Activated T-cell treated with anti-CD3 and anti-CD28 coated beads, Interleukin-2, amount 50 U/mL, for 24 hours (primary cell): ENCODE data around the gene IRGC.
A peak's percentile ranks its signal among the peaks of the same experiment; 100 is the strongest.

Experiments used
- DNase-seq: peaks from one replicate; pipeline ENCODE4 v3.0.0-alpha.2; 2020
- H3K27ac Mint-ChIP-seq: 2 replicates; pipeline ENCODE4 v1.8.0; 2020; ENCODE audit warnings: mild to moderate bottlenecking, mixed read lengths
- H3K27me3 Mint-ChIP-seq: 2 replicates; pipeline ENCODE4 v1.8.0; 2020; ENCODE audit warnings: mixed read lengths
- H3K36me3 Mint-ChIP-seq: 2 replicates; pipeline ENCODE4 v1.8.0; 2020; ENCODE audit warnings: low read depth, mixed read lengths
- H3K4me1 Mint-ChIP-seq: 2 replicates; pipeline ENCODE4 v1.8.0; 2020; ENCODE audit warnings: low read depth, mixed read lengths
- H3K4me3 Mint-ChIP-seq: 2 replicates; pipeline ENCODE4 v1.8.0; 2020; ENCODE audit warnings: mild to moderate bottlenecking, moderate library complexity, mixed read lengths
- H3K9me3 Mint-ChIP-seq: 2 replicates; pipeline ENCODE4 v1.8.0; 2020; ENCODE audit warnings: mixed read lengths

Gene IRGC

DNA sequence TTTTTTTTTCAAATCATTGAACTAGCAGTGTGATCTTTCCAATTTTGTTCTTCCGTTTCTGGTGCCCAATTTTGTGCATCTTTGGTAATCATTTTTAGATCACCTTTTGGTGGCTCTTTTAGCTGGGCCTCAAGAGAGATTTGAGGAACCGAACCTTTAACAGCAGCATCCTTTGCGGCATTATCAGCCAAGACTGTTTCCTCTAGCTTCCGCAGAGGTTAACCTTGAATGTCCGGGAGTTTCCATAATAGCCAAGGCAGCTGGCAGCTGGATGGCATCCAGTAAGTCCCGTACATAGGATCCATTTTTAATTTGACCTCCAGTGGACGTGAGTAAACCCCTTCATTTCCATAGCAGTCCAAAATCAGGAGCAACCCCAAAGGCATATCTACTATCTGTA, 9.6 kb downstream of the IRGC start:
- peaks cover 2% of the 10 kb centered on the region for H3K4me1 Mint-ChIP-seq
- H3K27ac Mint-ChIP-seq, result no peak overlapping the region
- peaks cover 3% of the 10 kb centered on the region for H3K27me3 Mint-ChIP-seq
- H3K4me3 Mint-ChIP-seq, result no peak overlapping the region
- DNase-seq, result no peak
- H3K36me3 Mint-ChIP-seq, result peaks cover 27% of the 10 kb centered on the region
- H3K9me3 Mint-ChIP-seq, result no peaks in the 10 kb centered on the region

DNA sequence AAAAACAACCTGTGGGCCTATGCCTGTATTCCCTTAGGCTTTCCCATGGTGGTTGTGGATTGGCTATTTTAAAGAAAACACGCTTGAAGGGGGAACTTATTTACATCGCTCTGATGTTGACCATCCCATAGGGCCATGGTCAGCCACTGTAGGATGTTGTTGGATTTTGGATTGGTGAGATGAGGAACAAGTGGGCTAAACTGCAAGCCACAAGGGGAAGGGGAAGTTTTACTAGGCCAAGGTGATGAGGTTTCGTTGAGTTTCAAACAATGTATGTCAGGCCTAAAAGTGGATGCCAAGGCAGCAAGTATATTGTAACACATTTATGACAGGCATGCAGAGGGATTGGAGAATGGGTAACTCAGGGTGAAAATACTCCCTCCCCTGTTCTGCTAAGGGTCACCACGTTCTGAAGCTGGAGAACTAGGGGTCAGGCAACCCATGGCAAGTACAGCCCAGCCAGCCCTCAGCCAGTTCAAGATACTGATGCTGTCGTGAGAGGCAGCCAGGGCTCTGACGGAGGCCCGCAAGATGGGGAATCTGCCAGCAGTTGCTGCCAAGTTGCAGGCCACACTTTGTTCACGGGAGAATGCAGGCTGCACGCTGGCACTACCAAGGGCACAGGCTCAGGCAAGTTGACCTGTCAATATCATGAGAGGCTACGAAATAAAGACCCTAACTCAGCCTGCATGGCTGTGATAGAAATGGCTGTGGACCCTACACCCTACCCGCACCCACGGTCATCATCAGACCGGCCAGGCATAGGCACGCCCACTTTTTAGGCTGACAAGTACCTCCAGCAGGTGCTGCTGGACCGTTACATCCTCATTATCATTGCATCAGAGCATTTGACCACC, 11.1 kb downstream of the IRGC start:
- Mint-ChIP-seq H3K4me1 (no peaks in the 10 kb centered on the region), H3K9me3 (no peaks in the 10 kb centered on the region), H3K36me3 (peaks cover 41% of the 10 kb centered on the region), H3K27ac (no peak overlapping the region), H3K27me3 (no peaks in the 10 kb centered on the region), H3K4me3 (no peak overlapping the region)
- DNase-seq, result no peak

DNA sequence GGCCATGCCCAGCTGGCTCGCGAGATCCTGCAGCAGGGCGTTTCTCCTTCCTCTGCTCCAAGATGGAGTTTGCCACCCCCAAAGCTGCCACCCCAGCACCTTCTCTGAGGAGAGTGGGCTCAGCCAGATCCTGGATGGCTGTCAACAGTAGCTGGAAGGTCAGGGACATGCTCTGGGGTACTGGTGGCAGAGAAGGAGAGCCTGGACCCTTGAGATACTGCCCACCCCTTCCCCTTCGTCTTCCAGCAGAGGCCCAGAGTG, 11.6 kb downstream of the IRGC start:
- no peak overlapping the region for H3K4me3 Mint-ChIP-seq
- no peaks in the 10 kb centered on the region for H3K27me3 Mint-ChIP-seq
- H3K27ac Mint-ChIP-seq, result no peak overlapping the region
- no peak for DNase-seq
- H3K36me3 Mint-ChIP-seq, result peaks cover 47% of the 10 kb centered on the region
- no peaks in the 10 kb centered on the region for H3K4me1 Mint-ChIP-seq
- H3K9me3 Mint-ChIP-seq, result no peaks in the 10 kb centered on the region

DNA sequence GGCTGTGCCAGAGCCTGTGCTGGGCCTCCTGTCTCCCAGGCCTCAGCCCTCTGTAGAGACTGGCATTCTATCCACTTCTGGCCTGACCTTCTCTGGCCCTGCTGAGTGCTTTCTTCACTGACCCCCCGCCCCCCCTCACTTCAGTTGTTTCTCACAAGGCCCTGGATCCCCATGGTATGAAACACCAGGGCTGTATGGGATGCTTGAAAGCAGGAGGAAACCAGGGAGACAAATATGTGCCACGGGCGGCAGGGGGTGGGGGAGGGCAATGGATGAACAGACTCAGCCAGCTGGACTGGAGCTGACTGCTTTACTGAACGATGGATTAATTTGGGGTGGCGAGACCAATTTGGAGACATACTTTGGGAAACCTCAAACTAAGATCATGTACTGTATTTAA, 14.0 kb downstream of the IRGC start:
- no peaks in the 10 kb centered on the region for H3K9me3 Mint-ChIP-seq
- H3K36me3 Mint-ChIP-seq, result peaks cover 71% of the 10 kb centered on the region
- no peak overlapping the region for H3K4me3 Mint-ChIP-seq
- H3K4me1 Mint-ChIP-seq, result no peaks in the 10 kb centered on the region
- DNase-seq, result no peak
- no peaks in the 10 kb centered on the region for H3K27me3 Mint-ChIP-seq
- H3K27ac Mint-ChIP-seq, result peak overlapping the region; percentile 5

DNA sequence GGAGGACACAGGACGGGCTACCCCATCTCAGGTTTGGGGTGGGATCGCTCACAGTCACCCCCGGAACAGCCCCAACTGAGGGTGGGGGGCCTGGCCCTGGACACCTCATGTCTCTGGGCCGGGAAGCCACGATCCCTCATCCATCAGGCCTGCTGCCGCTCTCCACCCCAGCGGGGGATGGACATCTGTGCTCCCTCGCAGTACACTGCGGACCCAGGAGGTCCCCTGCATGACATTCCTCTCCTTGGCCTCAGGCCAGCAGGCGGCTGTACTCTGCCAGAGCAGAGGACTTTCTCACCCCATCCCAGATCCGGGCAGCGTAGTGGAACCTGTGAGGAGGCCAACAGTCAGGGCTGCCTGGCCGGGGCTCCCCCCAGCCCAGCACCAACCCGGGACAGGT, 15.5 kb downstream of the IRGC start:
- DNase-seq, result no peak
- Mint-ChIP-seq H3K36me3 (peaks cover 83% of the 10 kb centered on the region), H3K27ac (peak overlapping the region; percentile 42)

DNA sequence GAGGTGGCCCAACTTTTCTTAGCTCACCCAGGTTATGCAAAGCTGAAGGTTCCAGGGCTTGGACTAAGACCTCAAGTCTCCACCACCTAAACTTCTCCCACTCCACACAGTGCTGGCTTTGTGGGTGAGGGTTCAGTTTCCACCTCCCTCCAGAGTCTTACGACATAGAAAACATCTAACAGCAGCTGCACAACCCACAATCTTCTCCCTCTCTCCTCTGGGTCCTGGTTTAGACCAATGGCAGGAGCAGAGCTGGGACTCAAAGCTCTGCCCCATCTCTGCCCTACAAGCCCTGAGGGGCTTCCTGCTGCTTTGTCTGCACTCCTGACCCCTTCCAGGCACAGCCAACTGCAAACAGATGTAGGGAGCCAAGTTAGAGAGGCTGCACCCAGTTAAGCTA, 16.0 kb downstream of the IRGC start:
- Mint-ChIP-seq H3K36me3 (peaks cover 88% of the 10 kb centered on the region), H3K9me3 (no peaks in the 10 kb centered on the region), H3K27me3 (no peaks in the 10 kb centered on the region), H3K27ac (peak overlapping the region; percentile 42), H3K4me3 (no peak overlapping the region), H3K4me1 (no peaks in the 10 kb centered on the region)
- no peak for DNase-seq

More for the DNA sequence above, 15.5 kb downstream of the IRGC start:
- H3K4me3 Mint-ChIP-seq, result no peak overlapping the region
- H3K27me3 Mint-ChIP-seq, result no peaks in the 10 kb centered on the region
- no peaks in the 10 kb centered on the region for H3K9me3 Mint-ChIP-seq
- H3K4me1 Mint-ChIP-seq, result no peaks in the 10 kb centered on the region

DNA sequence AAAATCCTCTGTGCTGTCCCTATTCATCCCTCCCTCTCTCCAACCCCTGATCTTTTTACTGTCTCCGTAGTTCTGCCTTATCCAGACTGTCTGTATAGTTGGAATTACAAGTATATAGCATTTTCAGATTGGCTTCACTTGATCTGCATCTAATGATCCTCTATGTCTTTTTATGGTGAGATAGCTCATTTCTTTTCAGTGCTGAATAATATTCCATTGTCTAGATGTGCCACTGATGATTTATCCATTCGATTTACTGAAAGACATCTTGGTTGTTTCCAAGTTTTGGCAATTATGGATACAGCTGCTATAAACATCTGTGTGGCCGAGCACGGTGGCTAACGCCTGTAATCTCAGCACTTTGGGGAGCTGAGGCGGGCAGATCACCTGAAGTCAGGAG, 19.1 kb downstream of the IRGC start:
- H3K27ac Mint-ChIP-seq, result no peak overlapping the region

DNA sequence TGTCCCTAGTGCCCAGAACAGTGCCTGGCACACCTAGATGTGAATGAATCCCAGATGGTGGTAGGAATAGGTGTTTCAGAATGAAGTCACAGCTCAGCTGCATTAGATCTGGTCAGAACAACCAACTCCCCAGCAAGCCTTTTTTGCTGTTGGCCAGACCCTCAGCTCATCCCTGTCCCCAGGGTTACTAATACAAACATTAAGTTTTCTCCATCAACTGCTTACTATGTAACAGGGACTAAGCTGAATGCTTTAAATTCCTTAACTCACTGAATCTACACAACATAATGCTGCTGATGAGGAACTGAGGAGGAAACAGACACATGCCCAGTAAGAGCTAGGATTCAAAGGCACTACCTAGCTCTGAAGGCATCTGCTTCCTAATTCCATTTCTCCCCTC, 20.1 kb downstream of the IRGC start:
- peak overlapping the region; percentile 66 for H3K27ac Mint-ChIP-seq
- no peaks in the 10 kb centered on the region for H3K4me1 Mint-ChIP-seq
- no peaks in the 10 kb centered on the region for H3K27me3 Mint-ChIP-seq
- no peak overlapping the region for H3K4me3 Mint-ChIP-seq
- no peak for DNase-seq
- H3K9me3 Mint-ChIP-seq, result no peaks in the 10 kb centered on the region
- peaks cover 97% of the 10 kb centered on the region for H3K36me3 Mint-ChIP-seq

More for the DNA sequence above, 19.1 kb downstream of the IRGC start:
- no peaks in the 10 kb centered on the region for H3K4me1 Mint-ChIP-seq
- H3K27me3 Mint-ChIP-seq, result no peaks in the 10 kb centered on the region
- no peak overlapping the region for H3K4me3 Mint-ChIP-seq
- peaks cover 96% of the 10 kb centered on the region for H3K36me3 Mint-ChIP-seq
- no peak for DNase-seq
- H3K9me3 Mint-ChIP-seq, result no peaks in the 10 kb centered on the region

DNA sequence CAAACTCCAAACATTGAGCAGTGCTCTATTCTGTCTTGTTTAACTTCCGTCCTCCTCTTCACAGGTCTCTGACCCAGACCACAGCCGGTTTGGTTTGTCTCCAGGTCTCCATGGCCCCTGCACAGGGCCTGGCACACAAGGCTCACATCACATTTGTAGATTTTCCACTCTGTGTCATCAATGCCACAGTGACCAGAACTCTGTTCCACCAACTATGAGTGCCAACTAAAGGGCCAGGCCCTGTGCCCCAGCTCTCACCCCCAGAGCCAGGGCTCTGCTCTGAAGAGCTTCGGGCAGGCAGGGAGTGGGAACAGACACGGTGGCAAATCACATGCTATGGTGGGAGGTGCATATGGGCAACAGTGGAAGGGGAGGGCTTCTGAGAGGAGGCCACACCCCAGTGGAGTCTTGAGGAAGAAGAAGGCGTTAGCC, 22.9 kb downstream of the IRGC start:
- H3K4me3 Mint-ChIP-seq, result no peak overlapping the region
- H3K4me1 Mint-ChIP-seq, result no peaks in the 10 kb centered on the region
- H3K36me3 Mint-ChIP-seq, result peaks cover 97% of the 10 kb centered on the region
- no peaks in the 10 kb centered on the region for H3K27me3 Mint-ChIP-seq
- DNase-seq, result no peak
- peak overlapping the region; percentile 45 for H3K27ac Mint-ChIP-seq
- H3K9me3 Mint-ChIP-seq, result no peaks in the 10 kb centered on the region

DNA sequence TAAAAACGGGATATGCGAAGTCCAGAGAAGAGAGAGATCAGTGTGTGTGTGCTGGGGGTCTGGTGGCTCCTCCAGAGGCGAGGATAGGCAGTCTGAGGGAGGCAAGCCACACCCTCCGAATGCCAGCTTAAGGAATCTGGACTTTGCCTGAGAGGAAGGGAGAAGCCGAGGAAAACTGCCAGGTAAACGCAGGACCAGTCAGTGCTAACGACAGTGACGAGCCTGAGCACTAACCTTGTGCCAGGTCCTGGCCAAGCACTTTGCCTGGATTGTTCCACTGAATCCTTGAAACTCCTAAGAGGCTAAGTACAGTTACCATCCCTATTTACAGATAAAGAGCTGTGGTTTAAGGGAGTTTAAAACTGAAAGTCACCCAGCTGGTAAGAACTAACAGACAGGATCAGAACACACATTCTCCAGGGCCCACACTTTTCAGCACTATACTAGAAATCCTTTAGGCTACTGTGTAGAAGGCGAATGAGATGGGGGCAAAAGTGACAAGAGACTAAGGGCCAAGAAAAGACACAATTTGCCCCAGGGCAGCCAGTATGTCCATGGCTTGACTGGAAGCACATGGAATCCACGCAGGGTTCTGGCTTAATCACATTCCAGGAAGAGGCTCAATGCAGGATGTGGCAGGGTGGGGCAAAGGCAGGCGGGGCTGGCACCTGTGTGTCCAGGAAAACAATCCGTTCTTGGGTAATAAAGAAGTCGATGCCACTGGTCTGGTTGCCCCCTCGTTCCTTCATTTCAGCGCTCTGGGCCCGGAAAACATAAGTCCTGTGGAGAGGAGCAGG, 23.8 kb downstream of the IRGC start:
- H3K27me3 Mint-ChIP-seq, result no peaks in the 10 kb centered on the region
- no peak overlapping the region for H3K4me3 Mint-ChIP-seq
- H3K27ac Mint-ChIP-seq, result peak overlapping the region; percentile 13
- no peaks in the 10 kb centered on the region for H3K4me1 Mint-ChIP-seq
- no peak for DNase-seq
- H3K36me3 Mint-ChIP-seq, result peaks cover 97% of the 10 kb centered on the region
- H3K9me3 Mint-ChIP-seq, result no peaks in the 10 kb centered on the region

DNA sequence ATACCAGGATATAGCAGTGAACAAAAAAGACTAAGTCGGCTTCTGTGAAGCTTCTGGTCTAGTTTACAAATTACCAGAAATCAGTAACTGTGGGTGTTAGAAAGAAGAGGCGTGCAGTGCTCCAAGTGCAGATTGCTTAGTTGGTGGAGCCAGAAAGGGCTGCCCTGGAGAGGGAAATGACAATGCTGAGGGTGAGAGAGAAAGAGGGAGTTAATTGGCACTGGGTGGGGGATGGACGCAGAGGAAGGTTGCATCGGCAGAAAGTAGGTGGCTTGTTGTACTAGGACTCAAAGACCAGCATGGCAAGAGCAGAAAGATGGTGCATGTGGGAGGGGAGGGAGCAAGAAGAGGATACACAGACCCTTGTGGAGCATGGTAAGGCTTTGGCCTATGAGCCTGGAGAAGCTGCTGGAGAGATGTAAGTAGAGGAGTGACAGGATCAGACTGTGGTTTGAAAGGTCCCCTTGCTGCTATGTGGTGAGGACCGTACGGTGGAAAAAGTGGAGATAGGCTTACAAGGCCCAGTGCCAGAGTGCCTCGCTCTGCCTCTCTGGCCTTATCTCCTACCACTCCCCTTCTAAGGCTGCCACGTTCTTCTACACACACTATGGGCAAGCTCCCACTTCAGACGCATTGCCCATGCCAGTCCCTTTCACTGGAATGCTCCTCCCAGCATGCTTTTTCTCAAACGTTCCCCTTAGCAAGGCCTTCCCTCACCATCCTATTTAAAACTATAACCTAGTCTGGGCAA, 25.4 kb downstream of the IRGC start:
- H3K9me3 Mint-ChIP-seq, result no peaks in the 10 kb centered on the region
- H3K4me3 Mint-ChIP-seq, result no peak overlapping the region
- H3K4me1 Mint-ChIP-seq, result peaks cover 6% of the 10 kb centered on the region
- no peaks in the 10 kb centered on the region for H3K27me3 Mint-ChIP-seq
- H3K27ac Mint-ChIP-seq, result peak overlapping the region; percentile 27
- DNase-seq, result no peak
- peaks cover 98% of the 10 kb centered on the region for H3K36me3 Mint-ChIP-seq

DNA sequence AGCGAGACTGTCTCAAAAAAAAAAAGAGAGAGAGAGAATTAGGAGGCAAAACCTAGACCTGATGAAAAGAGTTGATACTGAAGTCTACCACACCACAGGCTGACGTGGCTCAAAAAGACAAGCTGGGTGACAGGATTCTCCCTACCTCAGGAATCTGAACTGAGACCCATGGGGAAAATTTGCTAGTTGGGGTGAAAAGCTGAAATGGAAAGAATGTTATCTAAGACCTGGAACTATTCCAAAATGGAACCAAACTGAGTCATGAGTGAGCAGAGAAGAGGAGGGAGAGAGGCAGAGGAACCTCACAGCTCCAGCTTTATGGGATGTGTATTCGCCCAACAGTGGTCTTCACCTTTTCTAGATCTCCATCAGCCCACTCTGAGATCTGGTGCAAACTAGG, 27.2 kb downstream of the IRGC start:
- Mint-ChIP-seq H3K4me3 (no peak overlapping the region), H3K36me3 (peaks cover 97% of the 10 kb centered on the region), H3K27ac (peak overlapping the region; percentile 55), H3K27me3 (no peaks in the 10 kb centered on the region), H3K4me1 (peaks cover 13% of the 10 kb centered on the region), H3K9me3 (no peaks in the 10 kb centered on the region)
- no peak for DNase-seq

DNA sequence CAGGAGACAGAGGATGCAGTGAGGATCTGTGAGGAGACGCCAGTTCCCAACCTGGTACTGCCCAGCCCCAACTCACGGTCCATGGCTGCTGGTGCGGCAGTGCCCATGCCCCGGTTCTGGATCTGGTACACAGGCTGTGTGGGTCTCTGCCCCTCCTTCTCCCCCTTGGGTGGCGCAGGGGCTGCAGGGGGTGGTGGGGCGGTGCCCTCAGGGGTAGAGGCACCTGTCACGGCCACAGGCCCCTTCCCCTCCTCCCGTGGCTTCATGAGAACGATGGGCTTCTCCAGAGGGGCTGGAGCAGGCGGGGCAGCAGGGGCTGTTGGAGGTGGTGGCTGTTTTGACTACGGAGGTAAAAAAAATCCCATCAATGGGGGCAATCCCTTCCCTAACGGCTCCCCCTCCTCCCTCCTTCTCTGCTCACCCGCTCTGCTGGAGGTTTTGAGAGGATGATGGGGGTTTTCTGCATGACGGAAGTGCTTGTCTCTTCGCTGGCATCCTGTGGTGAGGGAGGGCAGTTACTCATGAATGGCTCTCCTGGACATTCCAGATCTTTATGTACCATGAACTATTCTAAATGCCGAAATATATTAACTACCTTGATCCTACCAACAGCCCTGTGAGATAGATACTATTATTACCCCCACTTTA, 31.8 kb downstream of the IRGC start:
- Mint-ChIP-seq H3K9me3 (peaks cover 2% of the 10 kb centered on the region), H3K27ac (peak overlapping the region; percentile 68), H3K4me3 (no peak overlapping the region), H3K4me1 (peaks cover 38% of the 10 kb centered on the region), H3K36me3 (peaks cover 96% of the 10 kb centered on the region), H3K27me3 (no peaks in the 10 kb centered on the region)
- no peak for DNase-seq

DNA sequence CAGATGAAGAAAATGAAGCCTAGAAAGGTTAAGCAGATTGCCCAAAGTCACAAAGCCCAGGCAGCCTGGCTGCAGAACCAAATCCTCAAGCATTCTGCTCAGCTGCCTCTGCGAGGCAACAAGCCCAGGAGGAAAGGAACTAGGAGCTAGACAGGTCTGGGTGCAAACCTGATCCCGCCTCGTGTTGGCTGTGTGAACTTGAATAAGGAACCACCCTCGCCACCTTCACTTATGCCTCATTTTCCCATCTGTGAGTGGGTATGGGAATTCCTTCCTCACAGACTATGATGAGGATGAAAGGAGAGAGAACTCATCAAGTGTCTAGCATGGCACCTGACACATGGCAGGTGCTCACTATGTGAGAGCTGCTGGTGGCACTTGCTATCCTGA, 32.3 kb downstream of the IRGC start:
- H3K36me3 Mint-ChIP-seq, result peaks cover 95% of the 10 kb centered on the region
- DNase-seq, result no peak
- H3K4me3 Mint-ChIP-seq, result no peak overlapping the region
- no peaks in the 10 kb centered on the region for H3K27me3 Mint-ChIP-seq
- H3K9me3 Mint-ChIP-seq, result peaks cover 2% of the 10 kb centered on the region
- H3K27ac Mint-ChIP-seq, result peak overlapping the region; percentile 68
- H3K4me1 Mint-ChIP-seq, result peaks cover 43% of the 10 kb centered on the region
